DMS114 treated with DMSO at 0.1 percent for 48 hours (cell line): Measurements from ENCODE around the gene FTCD.

Experiments
- DNase-seq: peaks from one replicate; lab custom pipeline; 2025; ENCODE audit not compliant: unreplicated experiment; lab: John Stamatoyannopoulos, UW

FTCD gene

DNA sequence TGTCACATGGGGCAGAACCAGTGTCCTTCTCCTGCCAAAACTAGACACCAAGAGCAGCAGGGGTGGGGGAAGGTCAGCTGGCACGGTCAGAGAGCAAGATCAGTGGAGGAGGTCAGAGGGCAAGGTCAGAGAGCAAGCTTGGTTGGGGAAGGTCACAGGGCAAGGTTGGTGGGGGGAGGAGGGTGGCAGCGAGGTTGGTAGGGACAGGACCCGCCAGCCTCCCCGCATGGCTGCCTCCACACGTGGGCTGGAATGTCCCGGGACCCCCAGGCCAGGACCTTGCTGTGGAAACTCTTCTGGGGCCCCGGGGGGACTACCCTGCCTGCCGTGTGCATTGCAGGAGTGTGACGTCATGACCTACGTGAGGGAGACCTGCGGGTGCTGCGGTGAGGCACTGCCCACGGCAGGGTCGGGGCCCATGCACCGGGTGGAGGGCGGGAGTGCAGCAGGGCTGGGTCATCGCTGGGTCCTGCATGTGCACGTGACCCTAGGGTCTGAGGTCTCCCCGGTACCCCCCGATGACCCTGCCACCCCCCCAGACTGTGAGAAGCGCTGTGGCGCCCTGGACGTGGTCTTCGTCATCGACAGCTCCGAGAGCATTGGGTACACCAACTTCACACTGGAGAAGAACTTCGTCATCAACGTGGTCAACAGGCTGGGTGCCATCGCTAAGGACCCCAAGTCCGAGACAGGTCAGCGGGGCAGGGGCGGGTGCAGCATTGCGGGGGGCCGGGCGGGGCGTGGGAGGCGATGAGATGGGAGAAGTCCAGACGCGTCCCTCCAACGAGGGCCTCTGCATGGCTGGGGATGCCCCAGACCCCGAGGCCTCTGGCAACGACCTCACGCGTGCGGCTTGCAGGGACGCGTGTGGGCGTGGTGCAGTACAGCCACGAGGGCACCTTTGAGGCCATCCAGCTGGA, 30.2 kb downstream of the FTCD start:
- no peak for DNase-seq

GRCh38 chr21:46124083-46124925, 31.1 kb downstream of the FTCD start:
- no peak for DNase-seq

DNA sequence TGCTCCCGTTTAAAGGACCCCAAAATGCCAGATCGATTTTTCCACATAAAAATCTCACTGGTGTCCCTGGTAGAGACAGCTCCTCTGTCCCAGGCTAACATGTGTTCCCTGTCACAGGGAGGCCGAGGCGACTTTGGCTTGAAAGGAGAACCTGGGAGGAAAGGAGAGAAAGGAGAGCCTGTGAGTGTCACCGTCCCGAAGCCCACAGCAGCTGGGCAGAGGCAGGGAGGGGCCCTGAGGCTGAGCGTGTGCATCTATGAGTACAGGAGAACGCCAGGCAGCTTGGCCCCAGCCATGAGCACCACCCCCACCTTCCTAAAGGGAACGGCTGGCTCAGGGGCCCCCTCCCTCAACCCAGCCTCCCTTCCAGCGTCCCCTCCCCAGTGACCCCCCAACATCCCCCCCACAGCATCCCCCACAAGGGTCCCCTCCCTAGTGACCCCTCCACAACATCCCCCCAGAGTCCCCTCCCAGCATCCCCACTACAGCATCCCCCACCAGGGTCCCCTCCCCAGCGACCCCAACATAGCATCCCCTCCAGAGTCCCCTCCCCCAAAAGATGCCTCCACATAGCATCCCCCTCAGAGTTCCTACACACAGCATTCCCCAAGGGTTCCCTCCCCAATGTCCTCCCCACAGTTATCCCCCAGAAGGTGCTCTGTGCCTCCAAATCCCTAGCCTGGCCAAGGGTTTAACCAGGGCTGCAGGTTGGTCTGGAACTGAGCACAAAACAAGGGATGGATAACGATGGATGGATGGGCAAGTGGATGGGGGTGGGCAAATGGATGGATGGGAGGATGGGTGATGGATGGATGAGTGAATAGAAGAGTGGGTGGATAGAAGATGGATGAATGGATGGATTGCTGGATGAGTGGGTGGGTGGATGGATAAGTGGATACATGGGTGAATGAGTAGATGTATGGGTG, 32.4 kb downstream of the FTCD start:
- no peak for DNase-seq

- no peak for DNase-seq
These were observed 33.1 kb downstream of the FTCD start for GRCh38 chr21:46122237-46122671.

GRCh38 chr21:46121286-46122221, 33.8 kb downstream of the FTCD start:
- DNase-seq = no peak

GRCh38 chr21:46120301-46121285, 34.8 kb downstream of the FTCD start:
- DNase-seq = no peak

DNA sequence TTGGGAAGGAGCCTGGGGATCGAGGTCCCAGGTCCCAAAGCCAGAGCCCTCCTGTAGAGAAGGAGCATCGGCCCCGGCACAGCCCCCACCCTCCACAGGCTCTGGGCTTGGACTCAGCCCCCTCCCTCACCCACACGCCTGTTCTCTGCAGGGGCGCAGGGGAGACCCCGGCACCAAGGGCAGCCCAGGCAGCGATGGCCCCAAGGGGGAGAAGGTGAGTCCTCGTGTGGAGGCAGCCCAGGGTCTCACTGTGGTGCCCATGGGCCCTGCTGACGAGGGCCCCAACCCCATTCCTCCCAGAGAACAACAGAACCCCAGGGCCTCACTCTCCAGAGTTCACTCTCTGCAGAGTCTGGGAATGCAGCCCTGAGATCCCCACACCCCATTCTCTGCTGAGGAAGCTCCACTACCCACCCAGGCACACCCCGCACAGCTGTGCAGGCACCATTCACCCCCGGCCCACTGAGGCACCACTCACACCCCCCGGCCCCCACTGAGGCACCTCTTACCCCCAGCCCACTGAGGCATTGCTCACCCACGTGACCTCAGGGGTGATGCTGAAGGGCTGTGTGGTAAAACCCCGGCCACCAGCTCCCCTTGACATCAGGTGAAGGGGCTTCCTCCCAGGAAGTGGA, 35.6 kb downstream of the FTCD start:
- DNase-seq = no peak

- DNase-seq = no peak
These were observed 36.2 kb downstream of the FTCD start for GRCh38 chr21:46119144-46119636.

GRCh38 chr21:46118316-46119143, 36.8 kb downstream of the FTCD start:
- DNase-seq = no peak

DNA sequence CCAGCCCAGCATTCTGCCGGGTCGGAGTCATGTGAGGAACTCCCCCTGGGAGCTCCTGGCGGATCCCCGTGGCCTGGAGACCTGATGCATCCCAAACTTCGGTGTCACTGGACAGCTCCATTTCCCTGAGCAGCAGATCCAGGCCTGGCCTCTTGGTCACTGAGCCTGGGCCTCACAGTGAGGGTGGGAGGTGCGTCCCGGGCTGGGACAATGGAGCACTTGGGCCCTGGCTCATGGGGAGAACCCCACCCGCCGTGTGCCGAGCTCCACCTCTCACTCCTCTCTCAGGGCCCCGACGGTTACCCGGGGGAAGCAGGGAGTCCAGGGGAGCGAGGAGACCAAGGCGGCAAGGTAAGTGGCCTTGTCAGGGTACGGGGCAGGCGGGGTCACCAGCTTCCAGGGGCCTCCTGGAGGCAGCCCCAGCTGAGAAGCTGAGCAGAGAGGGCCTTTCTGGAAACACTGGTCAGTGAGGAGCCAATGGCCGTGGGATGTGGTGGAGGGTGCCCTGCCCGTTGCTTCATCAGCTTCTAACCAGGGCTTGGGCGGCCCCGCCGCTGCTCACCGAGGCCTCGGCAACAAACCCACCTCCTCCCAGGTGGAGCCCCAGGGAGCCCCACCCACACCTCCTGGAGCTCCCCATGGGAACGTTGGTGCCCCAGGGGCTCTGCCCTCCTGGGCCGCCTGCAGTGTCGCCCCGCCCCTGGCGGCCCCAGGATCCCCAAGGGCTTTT, 37.6 kb downstream of the FTCD start:
- no peak for DNase-seq

- no peak for DNase-seq
These were observed 38.4 kb downstream of the FTCD start for GRCh38 chr21:46116776-46117585.

GRCh38 chr21:46116189-46116775, 39.1 kb downstream of the FTCD start:
- no peak for DNase-seq

GRCh38 chr21:46115441-46116188, 39.8 kb downstream of the FTCD start:
- no peak for DNase-seq

- DNase-seq = no peak
These were observed 40.4 kb downstream of the FTCD start for GRCh38 chr21:46114963-46115362.
